Measurements from ENCODE around the gene CEACAM19.
"Not testable (repeated sequence)": the region's sequence is repeated elsewhere in the genome, so short reads cannot be mapped to it uniquely, and the experiment has no call there.

Gene CEACAM19

DNA sequence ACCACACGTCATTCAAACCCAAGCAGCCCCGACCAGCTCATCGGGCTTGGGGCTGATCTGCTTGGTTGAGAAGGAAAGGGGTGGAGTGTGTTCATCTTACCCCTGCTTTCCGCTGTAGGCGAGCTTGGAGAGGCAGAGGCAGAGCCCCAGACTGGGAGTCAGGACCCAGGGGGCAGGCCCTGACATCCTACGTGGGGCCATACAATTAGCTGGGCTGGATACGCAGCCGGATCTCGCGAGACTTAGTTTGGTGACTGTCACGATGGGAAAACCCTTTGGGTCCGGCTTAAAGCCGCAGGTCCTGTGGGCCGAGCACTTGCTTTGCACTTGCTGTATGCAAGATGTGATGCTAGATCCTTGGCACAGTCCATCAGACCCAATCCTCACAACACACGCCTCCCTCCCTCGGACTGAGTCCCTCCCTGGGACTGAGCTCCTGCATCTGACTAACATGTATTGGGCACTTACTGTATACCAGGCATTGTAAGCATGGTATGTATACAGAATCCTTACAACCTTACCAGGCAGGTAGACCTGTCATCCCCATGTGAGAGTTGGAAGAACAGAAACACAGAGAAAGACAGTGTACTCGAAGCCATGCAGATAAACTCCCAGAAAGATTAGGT, 31.4 kb downstream of the CEACAM19 start:
- DNase-seq = no peak

DNA sequence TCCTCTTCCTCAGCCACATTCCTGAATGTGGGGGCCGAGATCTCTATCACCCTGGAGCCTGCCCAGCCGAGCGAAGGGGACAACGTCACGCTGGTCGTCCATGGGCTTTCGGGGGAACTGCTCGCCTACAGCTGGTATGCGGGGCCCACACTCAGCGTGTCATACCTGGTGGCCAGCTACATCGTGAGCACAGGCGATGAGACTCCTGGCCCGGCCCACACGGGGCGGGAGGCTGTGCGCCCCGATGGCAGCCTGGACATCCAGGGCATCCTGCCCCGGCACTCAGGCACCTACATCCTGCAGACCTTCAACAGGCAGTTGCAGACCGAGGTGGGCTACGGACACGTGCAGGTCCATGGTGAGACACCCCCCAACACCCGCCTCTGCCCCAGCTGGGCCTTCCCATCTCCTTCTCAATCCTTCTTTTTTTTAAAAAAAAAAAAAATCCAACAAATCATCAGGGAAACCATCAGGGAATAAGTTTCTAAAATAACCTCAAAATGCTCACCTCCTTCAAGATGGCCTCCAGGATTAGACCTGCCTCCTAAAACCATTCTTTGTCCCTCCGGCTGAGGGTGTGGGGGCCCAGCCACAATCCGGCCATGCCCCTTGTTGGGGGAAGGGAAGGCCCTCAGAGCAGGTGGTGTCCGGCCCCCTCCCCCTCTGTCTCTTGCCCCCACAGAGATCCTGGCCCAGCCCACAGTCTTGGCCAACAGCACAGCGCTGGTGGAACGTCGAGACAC, 32.2 kb downstream of the CEACAM19 start:
- no peak for DNase-seq

DNA sequence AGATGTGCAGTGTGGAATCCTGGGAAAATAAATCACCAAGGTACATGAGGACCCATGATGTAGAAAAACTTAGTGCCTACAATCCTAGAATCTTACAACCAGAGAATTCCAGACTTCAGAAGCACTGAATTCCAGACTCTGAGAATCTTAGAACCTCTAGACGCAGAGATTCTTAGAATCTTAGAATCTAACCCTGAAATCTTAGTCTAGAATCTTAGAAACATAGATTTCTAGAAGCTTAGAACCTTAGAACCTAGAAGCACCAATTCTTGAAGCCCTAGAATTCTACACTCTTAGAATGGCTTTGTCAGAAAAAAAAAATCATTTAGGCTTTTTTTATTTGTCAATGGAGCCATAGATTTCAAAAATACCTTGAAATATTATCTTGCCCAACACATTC, 33.7 kb downstream of the CEACAM19 start:
- no peak for DNase-seq

DNA sequence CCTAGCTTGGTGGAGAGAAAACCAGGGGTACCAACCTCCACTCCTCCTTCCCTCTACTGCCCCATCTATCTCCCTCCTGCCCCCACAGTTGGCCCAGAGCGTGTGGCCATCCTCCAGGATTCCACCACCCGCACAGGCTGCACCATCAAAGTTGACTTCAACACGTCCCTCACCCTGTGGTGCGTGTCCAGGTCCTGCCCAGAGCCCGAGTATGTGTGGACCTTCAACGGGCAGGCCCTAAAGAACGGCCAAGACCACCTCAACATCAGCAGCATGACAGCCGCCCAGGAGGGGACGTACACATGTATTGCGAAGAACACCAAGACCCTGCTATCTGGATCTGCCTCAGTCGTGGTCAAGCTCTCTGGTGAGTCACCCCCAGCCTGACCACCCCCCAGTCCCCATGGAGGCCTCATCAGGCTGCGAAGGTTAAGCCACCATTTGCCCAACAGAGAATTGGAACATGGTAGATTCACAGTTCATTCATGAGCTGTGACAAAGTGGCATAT, 34.3 kb downstream of the CEACAM19 start:
- no peak for DNase-seq

DNA sequence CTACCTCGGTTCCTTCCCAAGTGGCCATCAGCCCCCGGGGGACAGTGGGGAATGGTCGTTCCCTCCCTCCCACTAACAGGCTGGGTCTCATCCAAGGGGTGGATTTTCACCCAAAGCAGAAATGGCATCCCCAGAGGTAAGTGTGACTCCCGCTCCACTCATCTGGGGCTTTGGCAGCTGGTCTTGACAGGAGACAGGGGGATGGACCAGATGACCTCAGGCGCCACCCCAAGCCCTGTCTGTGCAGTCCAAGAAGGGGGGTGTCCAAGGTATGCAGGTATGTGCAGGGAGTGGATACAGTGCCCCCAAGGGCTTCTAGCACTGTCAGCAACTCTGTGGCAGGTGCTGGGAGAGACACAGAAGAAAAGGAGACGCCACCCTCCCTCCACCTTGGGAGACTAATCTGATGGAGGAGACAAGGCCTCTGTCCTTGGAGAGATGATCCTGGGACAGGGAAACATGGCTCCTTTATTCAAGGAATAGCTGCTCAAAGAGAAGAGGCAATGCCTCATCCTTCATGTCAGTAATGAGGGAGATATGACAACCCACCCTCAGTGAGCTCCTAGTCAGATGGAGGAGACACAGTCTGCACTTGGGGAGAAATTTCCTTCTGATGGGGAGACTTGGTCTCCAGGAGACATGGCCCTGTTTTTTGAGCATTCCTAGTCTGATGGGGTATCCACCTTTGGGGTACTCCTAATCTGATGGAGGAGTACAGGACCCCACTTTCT, 35.4 kb downstream of the CEACAM19 start:
- no peak for DNase-seq

DNA sequence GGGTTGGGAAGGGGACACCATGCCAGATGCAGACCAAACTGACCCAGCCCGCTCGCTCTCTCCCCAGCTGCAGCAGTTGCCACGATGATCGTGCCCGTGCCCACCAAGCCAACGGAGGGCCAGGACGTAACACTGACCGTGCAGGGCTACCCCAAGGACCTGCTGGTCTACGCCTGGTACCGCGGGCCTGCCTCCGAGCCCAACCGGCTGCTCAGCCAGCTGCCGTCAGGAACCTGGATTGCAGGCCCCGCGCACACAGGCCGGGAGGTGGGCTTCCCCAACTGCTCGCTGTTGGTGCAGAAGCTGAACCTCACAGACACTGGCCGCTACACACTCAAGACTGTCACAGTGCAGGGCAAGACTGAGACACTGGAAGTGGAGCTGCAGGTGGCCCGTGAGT, 36.5 kb downstream of the CEACAM19 start:
- no peak for DNase-seq

DNA sequence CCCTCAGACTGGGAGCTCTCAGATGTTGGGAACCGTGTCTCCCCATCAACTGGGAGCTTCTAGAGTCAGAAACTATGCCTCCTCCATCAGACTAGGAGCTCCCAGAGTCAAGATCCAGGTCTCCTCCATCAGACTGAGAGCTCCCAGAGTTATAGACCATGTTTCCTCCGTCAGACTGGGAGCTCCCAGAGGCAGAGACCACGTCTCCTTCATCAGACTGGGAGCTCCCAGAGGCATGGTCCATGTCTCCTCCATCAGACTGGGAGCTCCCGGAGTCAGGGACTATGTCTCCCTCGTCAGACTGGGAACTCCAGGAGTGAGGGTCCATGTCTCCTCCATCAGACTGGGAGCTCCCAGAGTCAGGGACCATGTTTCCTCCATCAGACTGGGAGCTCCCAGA, 37.7 kb downstream of the CEACAM19 start:
- no peak for DNase-seq

DNA sequence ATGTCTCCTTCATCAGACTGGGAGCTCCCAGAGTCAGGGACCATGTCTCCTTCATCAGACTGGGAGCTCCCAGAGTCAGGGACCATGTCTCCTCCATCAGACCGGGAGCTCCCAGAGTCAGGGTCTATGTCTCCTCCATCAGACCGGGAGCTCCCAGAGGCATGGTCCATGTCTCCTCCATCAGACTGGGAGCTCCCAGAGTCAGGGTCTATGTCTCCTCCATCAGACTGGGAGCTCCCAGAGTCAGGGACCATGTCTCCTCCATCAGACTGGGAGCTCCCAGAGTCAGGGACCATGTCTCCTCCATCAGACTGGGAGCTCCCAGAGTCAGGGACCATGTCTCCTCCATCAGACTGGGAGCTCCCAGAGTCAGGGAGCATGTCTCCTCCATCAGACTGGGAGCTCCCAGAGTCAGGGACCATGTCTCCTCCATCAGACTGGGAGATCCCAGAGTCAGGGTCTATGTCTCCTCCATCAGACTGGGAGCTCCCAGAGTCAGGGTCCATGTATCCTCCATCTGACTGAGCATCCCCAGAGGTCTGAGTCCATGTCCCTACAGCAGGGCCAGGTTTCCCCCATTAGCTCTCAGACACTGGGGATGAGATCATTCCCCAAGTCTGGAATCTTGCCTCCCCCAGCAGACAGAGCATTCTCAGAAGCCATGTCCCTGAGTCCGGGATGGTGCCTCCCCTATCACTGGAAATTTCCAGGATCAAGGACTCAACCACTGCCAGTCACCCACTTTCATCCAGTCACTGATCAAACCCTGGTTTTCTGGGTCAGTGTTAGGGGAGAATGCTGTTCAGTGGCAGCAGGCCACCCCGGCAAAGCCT, 38.4 kb downstream of the CEACAM19 start:
- DNase-seq = not testable (repeated sequence)

DNA sequence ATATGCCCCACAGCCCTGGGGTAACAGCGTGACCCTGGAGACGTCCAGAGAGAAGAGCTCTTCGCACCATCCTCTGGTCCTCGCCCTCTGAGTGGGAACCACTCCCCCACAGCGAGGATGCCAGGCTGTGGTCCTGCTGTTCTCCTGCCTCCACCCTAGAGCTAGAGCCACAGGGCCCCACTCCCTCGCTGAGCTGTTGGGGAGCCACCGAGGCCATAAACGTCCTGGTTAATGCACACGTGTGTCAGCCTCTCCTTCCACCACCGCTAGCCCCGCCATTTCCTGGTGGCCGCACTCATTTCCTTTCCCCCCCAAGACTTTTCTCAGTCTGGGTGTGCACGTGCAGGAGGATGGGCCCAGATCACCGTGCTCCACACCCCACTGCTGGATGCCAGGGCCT, 39.2 kb downstream of the CEACAM19 start:
- no peak for DNase-seq

DNA sequence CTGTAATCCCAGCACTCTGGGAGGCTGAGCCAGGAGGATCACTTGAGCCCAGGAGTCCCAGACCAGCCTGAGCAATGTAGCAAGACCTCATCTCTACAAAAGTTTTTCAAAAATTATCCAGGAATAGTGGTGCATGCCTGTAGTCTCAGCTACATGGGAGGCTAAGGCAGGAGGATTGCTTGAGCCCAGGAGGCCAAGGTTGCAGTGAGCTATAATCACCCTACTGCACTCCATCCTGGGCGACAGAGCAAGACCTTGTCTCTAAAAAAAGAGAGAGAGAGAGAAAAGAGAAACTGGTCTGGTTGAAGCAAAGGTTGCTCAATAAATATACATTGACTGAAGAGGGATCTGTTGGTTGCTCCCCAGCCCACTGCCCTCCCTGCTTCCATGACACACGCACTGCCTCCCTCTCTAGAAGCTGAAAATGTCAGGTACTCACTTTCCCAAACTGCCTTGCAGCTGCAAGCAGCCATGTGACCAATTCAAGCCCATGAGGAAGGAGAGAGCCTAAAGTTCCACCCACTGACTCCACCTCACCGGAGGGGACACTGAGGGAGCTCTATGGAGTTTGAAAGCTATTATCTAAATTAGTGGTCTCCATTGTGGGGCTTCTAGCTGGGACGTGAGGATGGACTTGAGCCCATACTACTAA, 41.7 kb downstream of the CEACAM19 start:
- DNase-seq = no peak

DNA sequence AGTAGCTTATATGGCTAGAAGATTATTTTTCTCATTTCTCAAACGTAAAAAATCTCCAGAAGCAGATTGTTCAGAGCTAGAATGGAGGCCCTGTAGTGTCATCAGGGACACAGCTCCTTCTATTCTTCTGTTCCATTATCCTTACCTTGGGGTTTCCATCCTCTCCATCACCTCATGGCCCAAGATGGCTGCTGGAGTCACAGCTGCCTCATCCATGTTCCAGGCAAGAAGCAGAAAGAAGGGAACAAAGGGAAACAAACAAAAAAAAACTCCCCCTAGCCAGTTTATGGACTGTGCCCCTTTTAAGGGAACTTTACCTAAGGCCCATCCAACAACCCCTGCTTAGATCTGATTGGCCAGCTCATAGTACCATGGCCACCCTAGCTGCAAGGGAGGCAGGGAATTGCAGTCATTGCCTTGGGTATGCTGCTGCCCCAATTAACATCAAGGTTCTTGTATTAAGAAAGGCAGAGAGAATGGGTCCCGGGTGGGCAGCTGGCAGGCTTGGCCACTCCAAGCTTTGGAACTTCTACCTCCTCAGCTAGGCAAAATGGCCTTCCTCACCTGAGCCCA, 43.4 kb downstream of the CEACAM19 start:
- no peak for DNase-seq

DNA sequence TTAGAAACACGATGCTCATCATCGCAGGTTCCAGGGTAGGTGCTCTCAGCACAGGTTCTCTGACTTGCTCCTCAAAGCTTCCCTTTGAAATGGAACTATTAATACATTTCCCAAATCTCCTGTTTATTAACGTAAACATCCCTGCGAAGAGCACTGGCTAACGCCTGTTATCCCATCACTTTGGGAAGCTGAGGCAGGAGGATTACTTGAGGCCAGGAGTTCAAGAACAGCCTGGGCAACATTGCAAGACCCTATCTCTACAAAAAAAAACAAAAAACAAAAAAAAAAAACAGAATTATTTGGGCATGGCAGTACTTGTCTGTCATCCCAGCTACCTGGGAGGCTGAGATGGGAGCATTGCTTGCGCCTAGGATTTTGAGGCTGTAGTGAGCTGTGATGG, 46.3 kb downstream of the CEACAM19 start:
- DNase-seq = no peak

DNA sequence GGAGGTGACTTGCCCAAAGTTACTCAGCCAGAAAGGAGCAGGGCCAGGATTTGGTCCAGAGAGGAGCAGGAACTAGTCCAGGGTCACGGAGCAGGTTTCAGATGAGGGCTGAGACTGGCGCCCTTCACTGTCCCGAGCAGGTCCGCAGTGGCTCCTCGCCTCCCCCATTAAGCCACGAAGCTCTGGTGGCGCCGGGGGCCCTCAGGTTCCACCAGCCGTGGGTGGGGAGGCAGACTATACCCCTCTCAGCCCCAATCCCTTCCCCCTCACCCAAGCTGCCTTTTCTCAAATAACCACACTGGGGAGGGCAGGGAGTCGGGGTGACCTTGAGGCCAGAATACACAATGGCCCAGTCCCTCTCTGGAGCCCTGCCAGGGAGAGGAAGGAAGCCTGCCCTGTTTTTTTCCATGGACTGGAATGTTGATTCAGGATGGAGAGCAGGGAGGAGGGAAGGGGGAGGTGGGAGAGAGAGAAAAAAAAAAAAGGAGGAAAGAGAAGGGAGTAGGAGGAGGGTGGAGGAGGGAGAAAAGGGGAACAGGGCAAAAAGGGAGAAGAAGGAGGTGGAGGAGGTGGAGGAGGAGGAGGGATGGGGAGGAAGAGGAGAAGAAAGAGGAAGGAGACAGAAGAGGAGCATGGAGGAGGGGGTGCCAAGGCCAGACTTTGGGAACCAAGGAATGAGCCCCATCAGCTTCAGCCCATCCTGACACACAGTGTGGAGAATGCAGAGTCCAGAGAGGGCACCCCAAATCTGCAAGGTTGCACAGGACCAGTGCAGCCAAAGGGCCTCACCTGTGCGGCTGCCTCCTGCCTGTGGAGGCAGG, 47.4 kb downstream of the CEACAM19 start:
- DNase-seq = no peak

DNA sequence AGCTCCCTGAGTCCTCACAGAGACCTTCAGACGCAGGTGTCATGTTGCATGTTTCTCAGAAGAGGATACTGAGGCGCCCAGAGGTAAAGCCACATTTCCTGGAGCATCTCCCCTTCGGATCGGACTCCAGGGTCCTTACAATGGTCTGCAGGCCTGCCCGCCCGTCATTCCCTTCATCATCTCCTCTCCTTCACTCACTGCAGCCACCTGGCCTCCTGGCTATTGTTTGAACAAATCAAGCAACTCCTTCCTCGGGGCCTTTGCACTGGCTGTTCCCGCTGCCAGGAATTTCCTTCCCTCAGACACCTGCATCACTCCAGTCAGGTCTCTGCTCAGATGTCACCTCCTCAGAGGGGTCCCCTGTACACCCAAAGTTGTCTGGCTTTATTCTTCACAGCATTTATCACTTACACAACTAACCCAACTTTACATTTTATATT, 48.0 kb downstream of the CEACAM19 start:
- no peak for DNase-seq

DNA sequence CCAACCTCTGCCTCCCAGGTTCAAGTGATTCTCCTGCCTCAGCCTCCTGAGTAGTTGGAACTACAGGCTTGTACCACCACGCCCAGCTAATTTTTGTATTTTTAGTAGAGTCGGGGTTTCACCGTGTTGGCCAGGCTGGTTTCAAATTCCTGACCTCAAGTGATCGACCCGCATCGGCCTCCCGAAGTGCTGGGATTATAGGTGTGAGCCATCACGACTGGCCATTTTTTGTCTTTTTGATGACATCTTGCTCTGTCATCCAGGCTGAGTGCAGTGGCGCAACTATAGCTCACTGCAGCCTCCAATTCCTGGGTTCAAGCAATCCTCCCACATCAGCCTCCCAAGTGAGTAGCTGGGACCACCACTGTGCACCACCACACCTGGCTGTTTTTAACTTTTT, 49.1 kb downstream of the CEACAM19 start:
- not testable (repeated sequence) for DNase-seq

DNA sequence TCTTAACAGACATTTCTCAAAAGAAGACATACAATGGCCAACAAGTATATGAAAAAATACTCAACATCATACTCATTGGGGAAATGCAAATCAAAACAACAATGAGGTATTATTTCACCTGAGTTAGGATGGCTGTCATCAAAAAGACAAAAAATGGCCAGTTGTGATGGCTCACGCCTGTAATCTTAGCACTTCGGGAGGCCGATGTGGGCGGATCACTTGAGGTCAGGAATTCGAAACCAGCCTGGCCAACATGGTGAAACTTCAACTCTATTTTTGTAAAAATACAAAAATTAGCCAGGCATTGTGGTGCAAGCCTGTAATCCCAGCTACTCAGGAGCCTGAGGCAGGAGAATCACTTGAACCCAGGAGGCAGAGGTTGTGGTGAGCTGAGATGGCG, 49.7 kb downstream of the CEACAM19 start:
- no peak for DNase-seq

DNA sequence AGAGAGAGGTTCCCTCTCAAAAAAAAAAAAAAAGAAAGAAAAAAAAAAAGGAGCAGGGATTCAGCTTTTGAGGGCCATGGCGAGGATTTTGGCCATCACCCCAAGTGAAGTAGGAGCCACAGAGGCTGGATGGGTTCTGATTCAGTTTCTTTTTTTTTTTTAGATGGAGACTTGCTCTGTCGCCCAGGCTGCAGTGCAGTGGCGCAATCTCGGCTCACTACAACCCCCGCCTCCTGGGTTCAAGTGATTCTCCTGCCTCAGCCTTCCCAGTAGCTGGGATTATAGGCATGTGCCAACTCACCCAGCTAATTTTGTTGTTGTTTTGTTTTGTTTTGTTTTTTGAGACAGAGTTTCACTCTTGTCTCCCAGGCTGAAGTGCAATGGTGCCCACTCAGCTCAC, 50.1 kb downstream of the CEACAM19 start:
- DNase-seq = not testable (repeated sequence)

DNA sequence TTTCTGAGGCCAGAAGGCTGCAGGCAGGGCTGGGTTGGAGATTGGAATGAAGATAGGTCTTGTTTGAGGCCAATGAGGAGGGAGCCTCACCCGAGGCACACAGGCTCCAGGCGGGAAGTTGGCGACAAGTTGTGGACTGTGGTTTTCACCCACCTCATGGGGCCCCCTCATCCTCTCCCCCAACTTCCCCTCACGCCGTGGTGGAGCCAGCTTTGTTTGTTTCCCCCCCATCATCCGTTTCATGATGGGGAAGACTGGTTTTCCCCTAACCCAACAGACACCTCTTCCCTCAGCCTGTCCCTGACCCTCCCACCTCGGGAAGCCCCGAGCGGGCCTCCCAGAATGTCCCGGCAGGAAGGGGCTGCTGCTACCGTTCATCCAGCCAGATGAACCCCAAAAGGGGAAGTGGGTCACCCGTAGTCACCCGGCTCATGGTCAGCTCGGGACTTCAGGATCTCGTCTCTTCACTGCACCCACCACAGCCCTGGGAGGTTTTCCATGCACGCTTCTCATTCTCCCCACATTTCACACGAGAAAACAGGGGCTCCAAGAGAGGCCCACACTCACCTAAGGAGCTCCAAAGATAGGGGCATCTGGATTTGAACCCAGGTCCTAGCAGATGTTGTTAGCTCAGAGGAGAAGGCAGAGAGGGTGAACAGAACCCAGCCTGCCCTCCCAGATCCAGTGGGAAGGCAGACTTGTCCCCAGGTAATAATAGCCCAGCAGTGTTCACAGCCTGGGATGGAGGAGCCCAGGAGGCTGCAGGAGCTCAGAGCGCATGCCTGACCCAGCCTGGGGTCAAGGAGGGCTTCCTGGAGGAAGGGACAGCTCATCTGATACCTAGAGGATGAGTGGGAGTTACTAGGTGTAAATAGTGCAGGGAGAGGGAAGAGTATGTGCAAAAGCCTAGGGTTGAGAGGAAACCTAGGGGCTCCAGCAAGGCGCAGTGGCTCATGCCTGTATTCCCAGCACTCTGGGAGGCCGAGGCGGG, 51.1 kb downstream of the CEACAM19 start:
- no peak for DNase-seq

DNA sequence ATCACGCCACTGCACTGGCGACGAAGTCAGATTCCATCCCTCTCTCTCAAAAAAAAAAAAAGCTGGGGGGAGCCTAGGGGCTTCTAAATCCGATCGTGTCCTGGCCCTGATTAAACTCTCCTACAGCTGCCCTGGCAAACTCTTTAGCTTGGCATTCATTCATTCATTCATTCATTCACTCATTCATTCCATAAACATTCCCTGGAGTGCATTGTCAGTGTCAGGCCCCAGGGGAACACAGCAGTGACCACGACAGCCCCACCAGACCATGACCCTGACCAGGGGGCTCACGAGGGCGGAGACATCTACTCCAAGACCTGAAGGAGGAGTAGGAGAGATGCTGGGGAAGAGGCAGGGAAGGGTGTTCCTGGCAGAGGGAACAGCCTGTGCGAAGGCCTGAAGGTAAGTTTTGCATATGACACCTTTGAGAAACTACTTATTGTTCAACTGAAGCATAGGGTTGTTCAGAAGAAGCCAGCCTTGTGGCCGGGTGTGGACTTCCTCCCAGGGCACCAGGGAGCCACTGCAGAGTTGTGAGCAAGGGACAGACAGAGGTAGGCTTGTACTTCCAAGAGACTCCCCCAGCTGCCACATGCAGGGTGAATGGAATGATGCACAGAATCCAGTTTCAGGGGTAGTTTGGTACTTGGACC, 52.1 kb downstream of the CEACAM19 start:
- DNase-seq = no peak
